ENCODE measurements around the gene BBS7. TPM values are rescaled to one million over a fixed set of nuclear protein-coding genes. Genes with fewer than 3 reads are reported as not detected.

Gene BBS7
- total and polyA plus RNA-seq, 9 of the 15 experiments (the other 6 are each of a cell fraction or from before 2014, with no cell fraction given): 13.4 to 25.8 (median 16.4) TPM

- TF ChIP-seq ZMIZ1 (IDR thresholded peaks at IDR 0.05; ENCODE audit: low read depth in 2 of 2, low read length in 2 of 2) (peak in 1 of 2 experiments; percentile 96; a peak in 2 of 4 replicates), CREB3 (tag; conservative IDR thresholded peaks at IDR 0.05; ENCODE audit: low read depth) (no peak), RAD51 (IDR thresholded peaks at IDR 0.05; ENCODE audit: borderline replicate concordance, low read depth) (no peak), PRDM10 (IDR thresholded peaks at IDR 0.05; ENCODE audit: partially characterized antibody) (peak; percentile 86), FOSL1 (tag; conservative IDR thresholded peaks at IDR 0.05) (peak; percentile 67), SETDB1 (IDR thresholded peaks at IDR 0.05; ENCODE audit: low read length) (no peak), NELFE (IDR thresholded peaks at IDR 0.05; ENCODE audit: insufficient read depth, insufficient read length) (no peak), E2F6 (IDR thresholded peaks at IDR 0.05; ENCODE audit: borderline replicate concordance in 1 of 2, extremely low read depth in 1 of 2, insufficient read depth in 1 of 2, insufficient read length in 1 of 2, low read depth in 1 of 2, low read length in 1 of 2, poor library complexity in 1 of 2, severe bottlenecking in 1 of 2) (no peak), NR2C1 (IDR thresholded peaks at IDR 0.05) (0 out of 2 replicates have a peak, but pooled peaks have one; percentile 24), NR2C1 (tag; IDR thresholded peaks at IDR 0.05) (peak; percentile 42; the same call in 1 of the 2 replicates), HDAC3 (IDR thresholded peaks at IDR 0.05; ENCODE audit: borderline replicate concordance, partially characterized antibody) (peak; percentile 90), BHLHE40 (IDR thresholded peaks at IDR 0.05; ENCODE audit: low read length) (no peak; the same call in 1 of the 2 replicates), MCM3 (IDR thresholded peaks at IDR 0.05) (no peak), MEF2D (tag; conservative IDR thresholded peaks at IDR 0.05; ENCODE audit: low read depth) (no peak), GABPB1 (CRISPR knock-in tag; IDR thresholded peaks at IDR 0.05) (no peak)
- TF ChIP-seq, protein P1, sequence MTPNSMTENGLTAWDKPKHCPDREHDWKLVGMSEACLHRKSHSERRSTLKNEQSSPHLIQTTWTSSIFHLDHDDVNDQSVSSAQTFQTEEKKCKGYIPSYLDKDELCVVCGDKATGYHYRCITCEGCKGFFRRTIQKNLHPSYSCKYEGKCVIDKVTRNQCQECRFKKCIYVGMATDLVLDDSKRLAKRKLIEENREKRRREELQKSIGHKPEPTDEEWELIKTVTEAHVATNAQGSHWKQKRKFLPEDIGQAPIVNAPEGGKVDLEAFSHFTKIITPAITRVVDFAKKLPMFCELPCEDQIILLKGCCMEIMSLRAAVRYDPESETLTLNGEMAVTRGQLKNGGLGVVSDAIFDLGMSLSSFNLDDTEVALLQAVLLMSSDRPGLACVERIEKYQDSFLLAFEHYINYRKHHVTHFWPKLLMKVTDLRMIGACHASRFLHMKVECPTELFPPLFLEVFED (CRISPR knock-in tag; conservative IDR thresholded peaks at IDR 0.05): no peak
Observed at GRCh38 chr4:121794505-121795188, 75.6 kb downstream of the BBS7 start (continued).
